GM19438 (cell line): Measurements from ENCODE around the gene KAT5.
"Not testable (repeated sequence)": the region's sequence is repeated elsewhere in the genome, so short reads cannot be mapped to it uniquely, and the experiment has no call there.

ENCODE experiments used
- ATAC-seq: cut with Tn5 transposase; IDR thresholded peaks from one replicate; pipeline ENCODE4 v1.9.1; 2021; ENCODE audit warnings: low read depth; ENCODE audit not compliant: unreplicated experiment

The KAT5 gene

GRCh38 chr11:65708451-65708850 is 3.6 kb upstream of the KAT5 start:
- no peak for ATAC-seq

GRCh38 chr11:65709661-65710060 is 2.4 kb upstream of the KAT5 start:
- ATAC-seq, result no peak

DNA sequence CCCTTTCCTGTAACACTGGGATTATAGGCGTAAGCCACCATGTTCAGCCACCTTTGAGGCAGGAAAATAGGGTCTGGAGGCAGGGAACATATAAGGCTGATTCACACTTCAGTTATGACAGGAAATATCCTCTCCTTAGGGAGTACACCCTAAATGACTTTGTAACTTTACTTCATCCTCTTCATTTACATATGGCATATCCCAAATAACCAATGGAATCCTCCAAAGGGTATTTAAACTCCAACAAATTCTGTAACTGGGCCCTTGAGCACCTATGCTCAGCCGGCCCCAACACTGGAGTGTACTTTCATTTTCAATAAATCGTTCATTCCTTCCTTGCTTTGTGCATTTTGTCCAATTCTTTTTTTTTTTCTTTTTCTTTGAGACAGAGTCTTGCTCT is 1.6 kb upstream of the KAT5 start:
- no peak for ATAC-seq

- no peak for ATAC-seq
Observed at GRCh38 chr11:65712633-65713076, 603 bp downstream of the KAT5 start.

DNA sequence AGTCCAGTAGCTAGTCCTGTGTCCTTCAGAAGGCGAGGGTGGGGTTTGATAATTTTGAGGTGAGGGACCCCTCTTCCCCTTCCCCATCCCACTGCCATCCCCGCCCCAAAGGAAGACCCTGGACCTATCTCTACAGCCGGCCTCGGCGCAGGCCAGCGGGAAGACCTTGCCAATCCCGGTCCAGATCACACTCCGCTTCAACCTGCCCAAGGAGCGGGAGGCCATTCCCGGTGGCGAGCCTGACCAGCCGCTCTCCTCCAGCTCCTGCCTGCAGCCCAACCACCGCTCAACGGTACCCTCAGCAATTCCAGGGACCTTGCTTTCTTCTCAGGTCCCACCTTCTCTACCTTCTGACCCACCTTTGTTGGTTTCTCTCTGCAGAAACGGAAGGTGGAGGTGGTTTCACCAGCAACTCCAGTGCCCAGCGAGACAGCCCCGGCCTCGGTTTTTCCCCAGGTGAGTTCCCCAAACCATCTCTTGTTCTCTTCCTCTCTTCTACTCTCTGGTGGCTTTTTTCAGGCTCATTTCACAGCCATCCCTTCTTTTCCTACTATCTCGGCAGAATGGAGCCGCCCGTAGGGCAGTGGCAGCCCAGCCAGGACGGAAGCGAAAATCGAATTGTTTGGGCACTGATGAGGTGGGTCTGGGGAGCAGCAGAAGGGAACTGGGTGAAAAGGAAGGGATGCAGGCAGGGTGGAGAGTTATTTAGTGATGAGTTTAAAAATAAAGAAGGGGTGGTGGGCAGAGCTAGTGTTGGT is 1.3 kb downstream of the KAT5 start:
- ATAC-seq, result no peak

DNA sequence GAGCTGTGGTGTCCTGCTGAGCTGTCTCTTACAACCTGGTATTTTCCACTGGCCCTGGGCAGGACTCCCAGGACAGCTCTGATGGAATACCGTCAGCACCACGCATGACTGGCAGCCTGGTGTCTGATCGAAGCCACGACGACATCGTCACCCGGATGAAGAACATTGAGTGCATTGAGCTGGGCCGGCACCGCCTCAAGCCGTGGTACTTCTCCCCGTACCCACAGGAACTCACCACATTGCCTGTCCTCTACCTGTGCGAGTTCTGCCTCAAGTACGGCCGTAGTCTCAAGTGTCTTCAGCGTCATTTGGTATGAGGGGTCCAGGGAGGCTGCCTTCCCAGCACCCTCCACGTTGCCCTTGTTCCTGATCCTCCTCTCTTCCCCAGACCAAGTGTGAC is 2.4 kb downstream of the KAT5 start:
- no peak for ATAC-seq

- ATAC-seq, result no peak
Observed at GRCh38 chr11:65716302-65716701, 4.2 kb downstream of the KAT5 start.

DNA sequence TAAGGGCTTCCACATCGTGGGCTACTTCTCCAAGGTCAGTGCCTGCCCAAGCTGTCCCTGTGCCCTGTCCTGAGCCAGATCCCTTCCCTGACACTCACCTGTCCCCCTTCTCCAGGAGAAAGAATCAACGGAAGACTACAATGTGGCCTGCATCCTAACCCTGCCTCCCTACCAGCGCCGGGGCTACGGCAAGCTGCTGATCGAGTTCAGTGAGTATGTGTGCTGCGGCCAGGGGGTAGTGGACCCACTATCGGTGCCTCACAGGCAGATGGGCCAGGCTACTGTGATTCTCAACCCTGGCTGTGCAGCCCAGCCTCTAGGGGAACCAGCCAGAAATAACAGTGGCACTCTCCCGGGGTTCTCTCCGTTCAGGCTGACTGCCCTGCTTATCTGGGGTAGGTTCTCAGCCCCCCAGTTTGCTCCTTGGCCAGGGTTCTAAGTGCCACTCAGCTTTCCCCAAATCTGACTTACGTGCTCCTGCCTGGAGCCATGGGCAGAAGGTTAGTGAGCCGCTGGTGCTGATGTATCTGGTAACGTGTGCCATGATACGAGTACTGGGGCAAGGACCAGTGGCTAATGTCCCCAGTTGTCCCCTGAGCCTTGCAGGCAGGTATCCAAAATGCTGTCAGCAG is 4.8 kb downstream of the KAT5 start:
- ATAC-seq, result no peak

DNA sequence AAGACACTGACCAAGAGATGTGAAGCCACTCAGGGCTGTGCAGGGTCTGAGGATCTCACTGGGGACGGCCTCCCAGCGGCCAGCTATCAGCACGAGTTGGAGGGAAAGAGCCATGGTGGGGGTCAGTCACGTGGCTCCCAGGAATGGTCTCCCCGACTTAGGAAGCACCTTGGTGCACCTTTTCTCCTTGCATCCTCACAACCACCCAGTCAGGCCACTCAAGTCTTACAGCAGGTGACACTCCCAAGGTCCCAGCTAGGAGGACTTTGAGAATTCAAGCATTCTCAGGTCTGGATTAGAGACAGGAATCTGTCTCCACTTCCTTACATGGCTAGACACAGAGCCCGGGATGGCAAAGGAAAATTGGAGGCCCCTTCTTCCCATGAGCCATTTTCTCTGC is 5.9 kb downstream of the KAT5 start:
- no peak for ATAC-seq

- no peak for ATAC-seq
Observed at GRCh38 chr11:65718531-65718930, 6.5 kb downstream of the KAT5 start.

- no peak for ATAC-seq
Observed at GRCh38 chr11:65718964-65719492, 7.0 kb downstream of the KAT5 start.

DNA sequence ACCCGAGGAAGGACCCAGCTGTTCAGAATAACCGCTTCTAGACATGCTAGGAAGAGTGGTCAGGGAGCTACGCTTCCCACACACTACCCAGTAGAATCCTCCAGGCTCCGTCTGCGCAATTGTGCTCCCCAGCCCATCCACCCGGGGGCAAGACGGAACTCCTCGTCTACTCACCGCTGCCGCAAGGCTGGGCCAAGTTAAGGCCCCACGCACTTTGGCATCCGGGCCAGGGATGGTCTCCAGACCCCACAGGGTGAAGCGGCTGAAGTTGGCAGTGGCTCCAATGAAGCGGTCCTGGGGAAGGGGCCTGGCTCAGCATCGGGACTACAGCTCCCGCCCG is 7.8 kb downstream of the KAT5 start:
- peak; percentile 19 for ATAC-seq

GRCh38 chr11:65720211-65720934 is 8.3 kb downstream of the KAT5 start, which contains the start of gene RNASEH2C:
Gene RNASEH2C (minus strand): TSS chr11:65720798. CDS start chr11:65720758, 40 bp downstream.
- ATAC-seq, result peak; percentile 78

- no peak for ATAC-seq
Observed at GRCh38 chr11:65722261-65722660, 10.2 kb downstream of the KAT5 start.

DNA sequence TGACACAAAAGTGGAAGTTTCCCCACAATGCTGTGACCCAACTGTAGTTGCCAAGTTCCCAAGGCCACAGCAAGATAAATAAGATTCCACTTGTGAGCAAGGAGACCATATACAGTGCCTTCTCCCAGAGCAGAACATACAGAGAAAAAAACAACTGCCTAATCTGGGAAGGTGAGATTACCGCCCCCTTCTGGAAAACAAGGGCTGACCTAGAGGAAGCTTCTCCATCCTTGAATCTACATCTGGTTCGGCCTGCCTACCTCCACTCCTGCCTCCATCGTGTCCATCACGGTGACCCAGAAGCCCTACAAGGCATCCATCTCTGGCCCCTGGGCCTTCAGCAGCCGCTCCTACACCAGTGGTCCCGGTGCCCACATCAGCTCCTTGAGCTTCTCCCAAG is 14.6 kb downstream of the KAT5 start:
- no peak for ATAC-seq

GRCh38 chr11:65727865-65728264 is 15.8 kb downstream of the KAT5 start:
- ATAC-seq, result no peak

DNA sequence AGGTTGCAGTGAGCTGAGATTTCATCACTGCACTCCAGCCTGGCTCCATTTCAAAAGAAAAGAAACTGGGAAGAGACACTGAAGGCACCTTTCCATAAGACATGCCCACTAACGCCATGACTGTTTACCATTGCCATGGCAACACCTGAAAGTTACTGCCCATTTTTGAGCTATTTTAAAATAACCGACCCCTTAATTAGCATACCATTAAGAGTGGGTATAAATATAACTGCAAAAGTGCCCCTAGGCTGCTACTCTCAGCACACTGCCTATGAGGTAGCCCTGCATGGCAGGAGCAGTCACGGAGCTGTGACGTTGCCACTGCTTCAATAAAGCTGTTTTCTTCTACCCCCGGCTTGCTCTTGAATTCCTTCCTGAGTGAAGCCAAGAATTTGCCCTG is 18.4 kb downstream of the KAT5 start:
- no peak for ATAC-seq

DNA sequence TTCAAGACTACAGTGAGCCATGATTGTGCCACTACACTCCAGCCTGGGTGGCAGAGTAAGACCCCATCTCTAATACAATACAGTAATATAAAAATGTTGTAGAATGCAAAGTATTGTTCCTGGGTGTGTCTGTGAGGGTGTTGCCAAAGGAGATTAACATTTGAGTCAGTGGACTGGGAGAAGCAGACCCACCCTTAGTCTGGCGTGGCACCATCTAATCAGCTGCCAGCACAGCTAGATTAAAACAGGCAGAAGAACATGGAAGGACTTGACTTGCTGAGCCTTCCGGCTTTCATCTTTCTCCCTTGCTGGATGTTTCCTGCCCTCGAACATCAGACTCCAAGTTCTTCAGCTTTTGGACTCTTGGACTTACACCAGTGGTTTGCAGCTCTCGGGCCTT is 23.1 kb downstream of the KAT5 start:
- not testable (repeated sequence) for ATAC-seq

- ATAC-seq, result no peak
Observed at GRCh38 chr11:65736810-65737209, 24.8 kb downstream of the KAT5 start.

- ATAC-seq, result no peak
Observed at GRCh38 chr11:65739022-65739421, 27.0 kb downstream of the KAT5 start.

GRCh38 chr11:65741185-65741584 is 29.1 kb downstream of the KAT5 start:
- ATAC-seq, result no peak
